DMS114 treated with DMSO at 0.1 percent for 48 hours (cell line): ENCODE results near the gene IFNA21.
"Not testable (repeated sequence)": the region's sequence is repeated elsewhere in the genome, so short reads cannot be mapped to it uniquely, and the experiment has no call there.

Experiments
- DNase-seq: peaks from one replicate; lab custom pipeline; 2025; ENCODE audit not compliant: unreplicated experiment; lab: John Stamatoyannopoulos, UW

Gene IFNA21

DNA sequence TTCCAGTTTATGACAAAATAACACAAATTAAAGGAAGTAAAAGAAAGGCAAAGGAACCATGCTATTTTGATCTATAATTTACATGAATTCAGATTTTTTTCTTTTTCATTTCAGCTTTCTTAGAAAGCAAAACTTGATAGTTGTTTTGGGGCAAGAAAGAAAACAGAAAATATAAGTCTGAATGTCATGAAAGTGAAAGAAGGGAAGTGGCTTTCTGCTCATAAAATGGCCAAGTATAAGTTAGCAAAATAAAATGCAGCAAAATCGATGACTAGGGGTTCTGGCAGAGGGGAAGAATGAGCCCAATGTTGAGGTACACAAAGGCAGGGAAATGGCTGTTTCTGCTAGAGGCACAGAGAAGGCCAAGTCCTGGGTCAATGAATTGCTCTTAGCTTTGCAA is 21.9 kb downstream of the IFNA21 start:
- DNase-seq, result no peak

DNA sequence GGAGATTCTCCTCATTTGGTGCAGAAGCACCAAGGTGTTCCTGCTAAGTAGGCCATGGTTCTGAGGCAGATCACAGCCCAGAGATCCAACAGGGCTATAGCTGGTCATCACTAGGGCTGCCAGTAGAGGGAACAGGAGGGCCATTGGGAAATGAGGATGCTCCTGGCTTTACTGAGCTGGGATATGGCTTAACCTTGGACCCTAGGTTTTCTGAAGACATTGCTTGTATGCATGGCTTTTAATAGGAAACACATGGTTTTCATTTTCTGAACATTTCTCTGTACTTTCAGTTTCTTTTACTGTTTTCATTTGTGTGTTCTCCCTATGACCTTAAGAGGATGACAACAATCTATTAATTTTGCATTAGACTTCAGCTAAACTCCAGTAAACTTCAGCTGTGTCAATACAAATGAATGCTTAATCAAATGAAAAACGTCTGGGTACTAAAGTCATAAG is 25.0 kb downstream of the IFNA21 start, which contains the start of gene IFNW1:
Gene IFNW1, minus strand, starts transcription at position 406 of the 456 bp plus-strand sequence. Its CDS starts 262 bp downstream, at position 144.
- no peak for DNase-seq

DNA sequence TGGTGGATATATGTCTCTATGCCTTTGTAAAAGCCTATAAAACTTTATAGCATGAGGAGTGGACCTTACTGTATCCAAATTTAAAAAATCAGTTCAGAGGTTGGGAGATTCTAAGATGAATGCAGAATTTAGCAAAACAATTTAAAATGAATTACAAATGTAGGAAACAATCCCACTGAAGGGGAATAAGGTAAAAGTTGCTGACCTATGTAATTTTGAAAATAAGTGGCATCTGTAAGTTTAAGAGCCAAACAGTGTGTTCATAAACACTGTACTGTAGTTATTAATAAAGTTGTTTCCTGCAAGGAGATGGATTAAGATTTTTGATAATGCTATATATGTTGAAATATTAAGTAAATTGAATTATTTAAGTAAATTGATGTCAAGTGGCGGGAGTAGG is 29.4 kb downstream of the IFNA21 start:
- no peak for DNase-seq

DNA sequence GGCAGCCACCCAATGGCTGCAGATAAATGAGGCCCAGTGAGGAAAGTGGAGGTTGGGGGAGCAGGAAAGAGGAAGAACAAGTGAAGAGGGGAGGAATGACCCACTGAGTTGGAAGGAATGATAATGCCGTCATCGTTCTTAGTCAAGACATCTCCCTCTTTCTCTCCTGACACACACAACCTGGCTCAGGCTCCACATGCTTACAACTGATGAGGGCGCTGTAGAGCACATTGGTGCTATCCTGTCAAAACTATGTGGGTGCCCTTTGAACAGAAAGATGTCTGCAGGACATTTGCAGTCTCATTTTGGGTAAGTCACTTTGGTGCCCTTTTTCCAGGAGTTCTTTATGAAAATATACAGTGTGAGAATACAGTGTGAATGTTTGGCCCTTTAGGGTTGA is 30.7 kb downstream of the IFNA21 start:
- DNase-seq, result no peak

DNA sequence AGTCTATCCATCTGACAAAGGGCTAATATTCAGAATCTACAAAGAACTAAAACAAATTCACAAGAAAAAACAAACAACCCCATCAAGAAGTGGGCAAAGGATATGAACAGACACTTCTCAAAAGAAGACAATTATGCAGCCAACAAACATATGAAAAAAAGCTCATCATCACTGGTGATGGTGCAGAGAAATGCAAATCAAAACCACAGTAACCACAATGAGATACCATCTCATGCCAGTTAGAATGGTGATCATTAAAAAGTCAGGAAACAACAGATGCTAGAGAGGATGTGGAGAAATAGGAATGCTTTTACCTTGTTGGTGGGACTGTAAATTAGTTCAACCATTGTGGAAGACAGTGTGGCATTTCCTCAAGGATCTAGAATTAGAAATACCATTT is 38.3 kb downstream of the IFNA21 start:
- not testable (repeated sequence) for DNase-seq

DNA sequence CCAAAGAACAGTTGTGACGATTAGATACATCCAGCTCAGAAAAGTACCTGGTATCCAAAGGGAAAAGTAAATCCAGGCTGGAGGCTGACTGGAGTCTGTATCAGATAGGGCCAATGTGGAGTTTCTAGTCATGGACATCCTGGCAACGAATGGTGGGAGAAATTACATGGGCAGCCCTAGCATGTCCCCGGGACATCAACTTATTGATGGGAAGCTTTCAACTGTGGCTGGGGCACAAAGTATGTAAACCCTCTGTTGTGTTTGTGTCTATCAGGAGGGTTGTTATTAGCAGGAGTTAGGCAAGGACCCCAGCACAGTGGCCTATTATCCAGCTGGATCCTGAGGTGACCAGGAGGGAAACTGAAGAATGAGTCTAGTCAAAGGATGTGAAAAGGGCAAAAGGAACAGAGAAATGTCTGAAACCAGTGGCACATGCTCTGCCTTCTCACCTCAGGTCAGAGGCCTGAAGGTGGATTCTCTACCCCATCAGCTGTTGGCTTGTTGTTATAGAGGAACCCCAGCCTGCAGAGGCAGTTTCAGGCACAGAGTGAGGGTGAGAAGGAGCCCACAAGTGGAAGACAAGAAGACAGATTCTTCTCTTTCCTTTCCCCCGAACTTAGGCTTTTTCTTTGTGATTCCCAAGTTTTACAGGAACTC is 44.7 kb downstream of the IFNA21 start:
- no peak for DNase-seq

DNA sequence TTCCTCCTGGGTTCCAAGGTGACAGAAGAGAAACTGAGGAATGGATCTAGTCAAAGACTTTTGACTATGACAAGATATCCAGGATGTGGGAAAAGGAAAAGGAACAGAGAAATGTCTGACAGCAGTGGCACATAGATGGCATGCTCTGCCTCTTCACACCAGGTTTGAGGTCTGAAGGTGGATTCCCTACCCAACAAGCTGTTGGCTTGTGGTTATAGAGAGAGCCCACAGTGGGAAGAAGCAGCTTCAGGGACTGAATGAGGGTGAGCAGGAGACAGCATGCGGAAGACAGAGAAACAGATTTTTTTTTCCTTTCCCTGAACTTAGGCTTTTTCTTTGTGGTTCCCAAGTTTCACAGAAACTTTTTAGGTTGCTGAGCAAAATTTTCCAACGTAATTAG is 45.4 kb downstream of the IFNA21 start:
- DNase-seq, result no peak

DNA sequence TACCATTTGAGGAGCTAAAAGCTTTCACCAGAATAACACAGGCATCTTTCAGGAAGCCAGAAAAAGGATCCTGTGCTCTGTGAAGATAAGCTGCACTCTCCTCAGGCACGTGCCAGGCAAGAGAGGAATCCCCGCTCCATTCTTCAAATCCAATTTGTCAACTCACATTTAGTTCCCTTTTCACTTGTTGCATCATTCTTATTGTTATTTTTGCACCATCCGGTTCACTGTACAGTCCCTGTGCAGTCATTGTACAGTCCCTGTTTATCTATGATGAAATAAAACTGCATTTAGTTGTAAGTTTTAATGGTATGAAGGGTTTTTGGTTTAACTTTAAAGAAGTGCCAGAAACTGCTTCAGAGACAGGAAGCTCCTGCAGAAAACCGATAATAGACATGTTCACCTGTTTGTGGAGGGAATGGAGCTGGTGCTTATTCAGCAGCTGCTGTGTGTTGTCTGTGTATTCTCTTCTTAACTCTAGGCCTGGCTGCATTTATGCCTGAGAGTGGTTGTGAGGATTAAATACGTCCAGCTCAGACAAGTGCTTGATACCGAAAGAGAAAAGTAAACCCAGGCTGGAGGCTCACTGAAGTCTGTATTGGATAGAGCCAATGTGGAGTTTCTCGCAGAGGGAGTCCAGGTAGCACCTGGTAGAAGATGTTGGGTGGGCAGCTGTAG is 47.2 kb downstream of the IFNA21 start:
- no peak for DNase-seq
